HL-60 (cell line): Measurements from ENCODE around the gene TDRD12.
"Not testable (repeated sequence)": the region's sequence is repeated elsewhere in the genome, so short reads cannot be mapped to it uniquely, and the experiment has no call there.

ENCODE experiments used
- POLR2AphosphoS5 ChIP-seq: IDR thresholded peaks from 2 replicates; pipeline ENCODE4 v1.6.1; 2012; ENCODE audit warnings: low read depth
- SPI1 ChIP-seq: IDR thresholded peaks from 2 replicates; pipeline ENCODE4 v1.6.1; 2012; ENCODE audit warnings: low read depth, mild to moderate bottlenecking, borderline replicate concordance
- TF ChIP-seq, protein P1 (sequence below): IDR thresholded peaks from one replicate; pipeline ENCODE4 v1.5.1; 2011; ENCODE audit warnings: low read length, control low read depth, inconsistent platforms; ENCODE audit not compliant: insufficient read depth

DNA sequence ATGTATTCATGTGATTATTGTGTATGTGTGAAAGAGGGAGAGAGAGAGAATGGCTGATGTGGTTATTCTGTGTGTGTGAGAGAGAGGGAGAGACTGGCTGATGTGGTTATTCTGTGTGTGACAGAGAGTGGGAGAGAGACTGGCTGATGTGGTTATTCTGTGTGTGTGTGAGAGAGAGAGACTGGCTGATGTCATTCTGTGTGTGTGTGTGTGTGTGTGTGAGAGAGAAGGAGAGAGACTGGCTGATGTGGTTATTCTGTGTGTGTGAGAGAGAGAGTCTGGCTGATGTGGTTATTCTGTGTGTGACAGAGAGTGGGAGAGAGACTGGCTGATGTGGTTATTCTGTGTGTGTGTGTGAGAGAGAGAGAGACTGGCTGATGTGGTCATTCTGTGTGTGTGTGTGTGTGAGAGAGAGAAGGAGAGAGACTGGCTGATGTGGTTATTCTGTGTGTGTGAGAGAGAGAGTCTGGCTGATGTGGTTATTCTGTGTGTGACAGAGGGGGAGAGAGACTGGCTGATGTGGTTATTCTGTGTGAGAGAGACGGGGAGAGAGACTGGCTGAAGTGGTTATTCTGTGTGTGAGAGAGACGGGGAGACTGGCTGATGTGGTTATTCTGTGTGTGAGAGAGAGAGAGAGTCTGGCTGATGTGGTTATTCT, 26.2 kb downstream of the TDRD12 start:
- not testable (repeated sequence) for TF ChIP-seq POLR2AphosphoS5, SPI1
- TF ChIP-seq, protein P1, sequence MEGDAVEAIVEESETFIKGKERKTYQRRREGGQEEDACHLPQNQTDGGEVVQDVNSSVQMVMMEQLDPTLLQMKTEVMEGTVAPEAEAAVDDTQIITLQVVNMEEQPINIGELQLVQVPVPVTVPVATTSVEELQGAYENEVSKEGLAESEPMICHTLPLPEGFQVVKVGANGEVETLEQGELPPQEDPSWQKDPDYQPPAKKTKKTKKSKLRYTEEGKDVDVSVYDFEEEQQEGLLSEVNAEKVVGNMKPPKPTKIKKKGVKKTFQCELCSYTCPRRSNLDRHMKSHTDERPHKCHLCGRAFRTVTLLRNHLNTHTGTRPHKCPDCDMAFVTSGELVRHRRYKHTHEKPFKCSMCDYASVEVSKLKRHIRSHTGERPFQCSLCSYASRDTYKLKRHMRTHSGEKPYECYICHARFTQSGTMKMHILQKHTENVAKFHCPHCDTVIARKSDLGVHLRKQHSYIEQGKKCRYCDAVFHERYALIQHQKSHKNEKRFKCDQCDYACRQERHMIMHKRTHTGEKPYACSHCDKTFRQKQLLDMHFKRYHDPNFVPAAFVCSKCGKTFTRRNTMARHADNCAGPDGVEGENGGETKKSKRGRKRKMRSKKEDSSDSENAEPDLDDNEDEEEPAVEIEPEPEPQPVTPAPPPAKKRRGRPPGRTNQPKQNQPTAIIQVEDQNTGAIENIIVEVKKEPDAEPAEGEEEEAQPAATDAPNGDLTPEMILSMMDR = not testable (repeated sequence)
